OCI-LY3 (cell line): ENCODE results near the gene DCTN2.

Experiments
- EZH2phosphoT487 ChIP-seq: fragments of 200-600 bp; shearing (Covaris generic); IDR thresholded peaks from 2 replicates; pipeline ENCODE4 v1.6.1; 2018; ENCODE audit warnings: antibody characterized with exemption, mixed run types, low read depth
- TF ChIP-seq, protein P1 (sequence below): fragments of 200-600, 300-600 bp; sonication (generic); IDR thresholded peaks from 2 replicates; pipeline ENCODE4 v1.5.1; 2014; ENCODE audit warnings: antibody characterized with exemption, low read length, low read depth

- TF ChIP-seq, protein P1, sequence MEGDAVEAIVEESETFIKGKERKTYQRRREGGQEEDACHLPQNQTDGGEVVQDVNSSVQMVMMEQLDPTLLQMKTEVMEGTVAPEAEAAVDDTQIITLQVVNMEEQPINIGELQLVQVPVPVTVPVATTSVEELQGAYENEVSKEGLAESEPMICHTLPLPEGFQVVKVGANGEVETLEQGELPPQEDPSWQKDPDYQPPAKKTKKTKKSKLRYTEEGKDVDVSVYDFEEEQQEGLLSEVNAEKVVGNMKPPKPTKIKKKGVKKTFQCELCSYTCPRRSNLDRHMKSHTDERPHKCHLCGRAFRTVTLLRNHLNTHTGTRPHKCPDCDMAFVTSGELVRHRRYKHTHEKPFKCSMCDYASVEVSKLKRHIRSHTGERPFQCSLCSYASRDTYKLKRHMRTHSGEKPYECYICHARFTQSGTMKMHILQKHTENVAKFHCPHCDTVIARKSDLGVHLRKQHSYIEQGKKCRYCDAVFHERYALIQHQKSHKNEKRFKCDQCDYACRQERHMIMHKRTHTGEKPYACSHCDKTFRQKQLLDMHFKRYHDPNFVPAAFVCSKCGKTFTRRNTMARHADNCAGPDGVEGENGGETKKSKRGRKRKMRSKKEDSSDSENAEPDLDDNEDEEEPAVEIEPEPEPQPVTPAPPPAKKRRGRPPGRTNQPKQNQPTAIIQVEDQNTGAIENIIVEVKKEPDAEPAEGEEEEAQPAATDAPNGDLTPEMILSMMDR, result no peak
- no peak for TF ChIP-seq EZH2phosphoT487
Measured at GRCh38 chr12:57491393-57492280, 55.4 kb downstream of the DCTN2 start.
